ENCODE data around the gene CNN3.

Gene CNN3

DNA sequence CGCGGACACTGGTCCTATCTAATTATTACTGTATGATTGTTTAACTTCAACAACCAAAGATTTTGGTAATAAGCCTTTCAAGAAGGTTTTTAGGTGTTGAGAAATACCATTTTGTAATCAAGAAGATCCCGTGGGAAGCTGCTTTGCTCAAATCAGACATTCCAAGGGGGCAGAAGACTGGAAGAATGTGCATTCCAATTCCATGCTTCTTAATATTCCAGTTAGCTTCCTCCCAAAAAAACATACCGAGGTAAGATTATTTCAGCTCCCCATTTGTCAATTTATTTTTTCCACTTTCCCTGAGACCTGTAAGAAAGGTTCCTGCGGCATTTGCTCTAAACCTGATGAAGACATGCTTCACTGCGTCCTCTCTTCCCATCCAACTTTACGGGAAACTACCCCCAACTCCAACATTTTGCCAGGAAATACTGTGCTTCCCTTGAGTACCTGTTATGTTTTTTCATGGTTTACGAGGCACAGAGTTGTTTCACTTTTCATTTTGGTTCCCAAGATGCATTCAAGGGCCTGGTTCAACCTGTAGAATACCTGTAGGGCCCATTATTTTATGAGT lies 4.1 kb downstream of the CNN3 start:
- no peak for DNase-seq (ENCODE audit: low read depth)
- H3K4me3 ChIP-seq (ENCODE audit: low read depth, low read length): no peak overlapping the region
- TF ChIP-seq, protein P1, sequence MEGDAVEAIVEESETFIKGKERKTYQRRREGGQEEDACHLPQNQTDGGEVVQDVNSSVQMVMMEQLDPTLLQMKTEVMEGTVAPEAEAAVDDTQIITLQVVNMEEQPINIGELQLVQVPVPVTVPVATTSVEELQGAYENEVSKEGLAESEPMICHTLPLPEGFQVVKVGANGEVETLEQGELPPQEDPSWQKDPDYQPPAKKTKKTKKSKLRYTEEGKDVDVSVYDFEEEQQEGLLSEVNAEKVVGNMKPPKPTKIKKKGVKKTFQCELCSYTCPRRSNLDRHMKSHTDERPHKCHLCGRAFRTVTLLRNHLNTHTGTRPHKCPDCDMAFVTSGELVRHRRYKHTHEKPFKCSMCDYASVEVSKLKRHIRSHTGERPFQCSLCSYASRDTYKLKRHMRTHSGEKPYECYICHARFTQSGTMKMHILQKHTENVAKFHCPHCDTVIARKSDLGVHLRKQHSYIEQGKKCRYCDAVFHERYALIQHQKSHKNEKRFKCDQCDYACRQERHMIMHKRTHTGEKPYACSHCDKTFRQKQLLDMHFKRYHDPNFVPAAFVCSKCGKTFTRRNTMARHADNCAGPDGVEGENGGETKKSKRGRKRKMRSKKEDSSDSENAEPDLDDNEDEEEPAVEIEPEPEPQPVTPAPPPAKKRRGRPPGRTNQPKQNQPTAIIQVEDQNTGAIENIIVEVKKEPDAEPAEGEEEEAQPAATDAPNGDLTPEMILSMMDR (IDR thresholded peaks at IDR 0.05; ENCODE audit: low read depth, low read length, missing control alignments): no peak

DNA sequence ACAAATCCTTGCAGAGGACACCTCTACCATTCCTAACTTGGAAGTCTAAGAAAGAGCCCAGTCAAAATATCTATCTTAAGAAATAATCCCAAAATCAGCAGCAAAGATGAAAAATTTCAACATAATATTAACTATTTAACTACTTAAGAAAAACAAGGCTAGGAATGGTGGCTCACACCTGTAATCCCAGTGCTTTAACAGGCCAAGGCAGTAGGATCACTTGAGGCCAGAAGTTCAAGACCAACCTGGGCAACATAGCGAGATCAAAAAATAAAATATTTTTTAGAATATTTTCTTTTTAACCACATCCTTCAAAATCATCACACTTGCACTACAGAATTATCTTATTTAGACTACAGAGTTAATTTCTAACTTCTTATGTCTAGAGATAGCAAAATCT lies 4.9 kb downstream of the CNN3 start:
- TF ChIP-seq, protein P1 (IDR thresholded peaks at IDR 0.05; ENCODE audit: low read depth, low read length, missing control alignments): no peak
- no peak overlapping the region for H3K4me3 ChIP-seq (ENCODE audit: low read depth, low read length)
- DNase-seq (ENCODE audit: low read depth): no peak

DNA sequence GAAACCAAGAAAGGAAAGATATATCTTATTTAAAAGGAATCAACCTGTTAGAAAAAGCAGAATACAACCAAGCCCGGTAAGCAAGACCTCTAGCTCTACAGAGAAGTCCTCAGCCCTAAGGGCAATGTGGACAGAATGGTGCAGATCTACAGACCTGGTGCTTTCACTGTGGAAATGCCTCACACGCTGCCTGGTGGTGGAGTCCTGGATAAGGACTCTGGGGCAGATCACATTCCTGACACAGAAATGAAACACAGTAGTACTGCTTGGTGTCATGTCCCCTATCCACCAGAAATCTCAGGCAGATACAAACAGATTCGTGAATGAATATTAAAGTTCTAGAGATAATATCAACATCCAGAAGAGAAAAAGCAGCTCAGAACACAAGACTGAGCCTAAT lies 6.8 kb downstream of the CNN3 start:
- no peak for DNase-seq (ENCODE audit: low read depth)
- TF ChIP-seq, protein P1 (IDR thresholded peaks at IDR 0.05; ENCODE audit: low read depth, low read length, missing control alignments): no peak
- no peak overlapping the region for H3K4me3 ChIP-seq (ENCODE audit: low read depth, low read length)

DNA sequence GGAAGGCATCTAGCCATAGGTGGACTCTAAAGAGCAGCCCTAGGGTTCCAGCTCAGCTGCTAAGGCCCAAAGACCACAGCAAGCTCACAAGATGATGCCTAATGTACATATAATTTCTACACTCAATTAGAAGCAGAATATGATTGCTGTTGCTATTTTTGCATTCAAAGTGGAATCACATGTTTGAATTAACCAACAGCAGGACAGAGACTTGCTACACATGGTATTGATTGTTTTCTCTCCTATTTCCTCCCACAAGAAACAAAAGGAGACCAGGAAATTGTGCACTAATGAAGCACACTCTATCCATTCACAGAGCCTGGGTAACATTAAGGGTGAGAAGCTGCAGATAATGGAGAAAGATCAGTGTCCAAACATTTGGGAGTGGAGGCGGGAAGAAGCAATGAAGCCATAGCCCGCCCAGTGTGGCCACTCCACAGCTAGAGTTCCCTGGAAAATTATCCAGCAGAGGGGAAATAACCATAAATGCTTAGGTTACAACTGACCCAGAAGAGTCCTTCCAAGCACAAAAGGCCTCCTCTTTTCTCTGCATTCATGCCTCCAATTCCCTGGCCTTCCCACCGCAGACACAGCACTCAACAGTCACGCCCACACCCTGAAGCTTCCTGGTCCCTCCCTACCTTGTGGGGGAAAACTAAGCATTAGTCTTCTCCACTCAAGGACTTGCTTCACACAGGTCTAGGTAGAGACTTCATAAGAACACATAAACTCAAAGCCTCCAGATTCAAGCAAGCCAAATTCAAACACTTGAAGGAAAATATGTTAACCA lies 7.5 kb downstream of the CNN3 start:
- DNase-seq (ENCODE audit: low read depth): no peak
- TF ChIP-seq, protein P1 (IDR thresholded peaks at IDR 0.05; ENCODE audit: low read depth, low read length, missing control alignments): no peak
- H3K4me3 ChIP-seq (ENCODE audit: low read depth, low read length): no peak overlapping the region

DNA sequence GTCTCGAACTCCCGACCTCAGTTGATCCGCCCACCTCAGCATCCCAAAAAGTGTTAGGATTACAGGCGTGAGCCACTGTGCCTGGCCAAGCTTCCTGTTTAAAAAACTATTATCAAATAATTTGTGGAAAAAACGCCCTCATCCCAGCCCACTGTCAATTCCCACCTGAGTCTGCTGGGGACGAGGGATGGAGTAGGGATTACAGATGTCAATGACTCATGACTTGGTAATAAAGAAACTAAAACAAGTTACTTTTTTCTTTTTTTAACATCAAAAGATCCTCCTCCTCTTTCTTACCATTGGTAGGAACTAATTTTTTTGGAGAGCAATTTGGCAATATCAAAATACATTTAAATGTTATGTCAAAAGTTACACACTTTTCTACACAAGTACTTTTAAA lies 9.7 kb downstream of the CNN3 start:
- no peak for DNase-seq (ENCODE audit: low read depth)
- no peak overlapping the region for H3K4me3 ChIP-seq (ENCODE audit: low read depth, low read length)
- TF ChIP-seq, protein P1 (IDR thresholded peaks at IDR 0.05; ENCODE audit: low read depth, low read length, missing control alignments): no peak

DNA sequence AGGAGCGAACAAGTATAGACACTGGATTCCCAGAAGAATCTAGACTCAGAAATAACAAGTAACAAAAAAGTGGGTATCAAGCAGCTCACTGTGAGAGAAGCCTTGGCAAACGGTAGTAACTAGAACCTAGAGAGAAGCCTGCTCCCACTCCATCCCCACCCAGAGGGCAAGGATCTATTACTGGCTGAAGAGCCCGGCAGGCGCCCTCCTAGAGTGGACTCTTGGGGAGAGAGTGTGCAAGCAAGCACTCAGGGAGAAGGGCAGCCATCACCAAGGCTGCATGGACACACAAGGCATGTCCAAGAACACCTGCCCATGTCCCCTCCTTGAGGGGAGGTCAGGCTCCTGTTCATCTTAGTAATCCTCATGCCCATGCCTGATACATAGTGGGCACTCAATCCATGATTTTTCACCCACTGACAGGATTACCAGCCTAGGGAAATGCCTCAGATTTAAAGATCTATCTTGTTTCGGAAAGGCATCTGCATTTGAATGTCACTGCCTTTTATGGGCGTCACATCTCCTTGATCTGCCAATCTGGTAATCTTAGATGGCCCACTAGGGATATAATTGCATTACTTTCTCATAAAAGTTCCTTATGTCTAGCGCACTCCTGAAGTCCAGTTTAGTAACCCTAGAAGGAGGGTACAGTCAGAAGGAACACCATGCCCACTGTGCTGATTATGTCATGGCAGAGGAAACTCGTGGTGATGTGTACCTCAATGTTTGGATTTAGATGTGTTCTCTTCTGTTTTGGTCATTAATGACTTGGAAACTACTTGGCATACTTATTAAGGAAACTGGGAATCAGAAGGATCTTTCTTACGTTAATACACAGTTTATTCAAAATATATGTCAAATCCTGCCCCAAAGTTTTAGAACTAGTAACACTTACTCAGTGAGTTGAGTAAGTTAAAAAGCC lies 14.4 kb downstream of the CNN3 start:
- DNase-seq (ENCODE audit: low read depth): no peak
- TF ChIP-seq, protein P1 (IDR thresholded peaks at IDR 0.05; ENCODE audit: low read depth, low read length, missing control alignments): no peak
- no peak overlapping the region for H3K4me3 ChIP-seq (ENCODE audit: low read depth, low read length)
